HG02759 (cell line): Measurements from ENCODE around the gene CDKN2C.
A peak's percentile ranks its signal among the peaks of the same experiment; 100 is the strongest.
"Not testable (repeated sequence)": the region's sequence is repeated elsewhere in the genome, so short reads cannot be mapped to it uniquely, and the experiment has no call there.

Source experiments
- ATAC-seq: cut with Tn5 transposase; IDR thresholded peaks from one replicate; pipeline ENCODE4 v1.9.1; 2021; ENCODE audit warnings: mild to moderate bottlenecking, moderate library complexity; ENCODE audit not compliant: unreplicated experiment

CDKN2C gene

GRCh38 chr1:50969611-50970508, at the start of gene CDKN2C:
Gene CDKN2C (plus strand): TSS chr1:50970245. CDS start chr1:50970369, 124 bp downstream.
- peak; percentile 32 for ATAC-seq

GRCh38 chr1:50920409-50920808, 49.6 kb upstream of the CDKN2C start:
- no peak for ATAC-seq

GRCh38 chr1:50921029-50921428, 49.0 kb upstream of the CDKN2C start:
- ATAC-seq, result no peak

GRCh38 chr1:50923564-50923963, 46.5 kb upstream of the CDKN2C start:
- ATAC-seq, result no peak

GRCh38 chr1:50929376-50929958, 40.6 kb upstream of the CDKN2C start:
- no peak for ATAC-seq

GRCh38 chr1:50930193-50930592, 39.9 kb upstream of the CDKN2C start:
- ATAC-seq, result peak; percentile 85

GRCh38 chr1:50930965-50931737, 38.9 kb upstream of the CDKN2C start:
- ATAC-seq, result no peak

GRCh38 chr1:50932043-50932442, 38.0 kb upstream of the CDKN2C start:
- ATAC-seq, result not testable (repeated sequence)

GRCh38 chr1:50933770-50934169, 36.3 kb upstream of the CDKN2C start:
- not testable (repeated sequence) for ATAC-seq

GRCh38 chr1:50934838-50935237, 35.2 kb upstream of the CDKN2C start:
- no peak for ATAC-seq

- not testable (repeated sequence) for ATAC-seq
Measured at GRCh38 chr1:50935276-50935675, 34.8 kb upstream of the CDKN2C start.

GRCh38 chr1:50936321-50936720, 33.7 kb upstream of the CDKN2C start:
- ATAC-seq, result no peak

GRCh38 chr1:50940291-50940690, 29.8 kb upstream of the CDKN2C start:
- ATAC-seq, result no peak

GRCh38 chr1:50942334-50942733, 27.7 kb upstream of the CDKN2C start:
- no peak for ATAC-seq

- no peak for ATAC-seq
Measured at GRCh38 chr1:50949286-50949982, 20.6 kb upstream of the CDKN2C start.

GRCh38 chr1:50950396-50950795, 19.6 kb upstream of the CDKN2C start:
- no peak for ATAC-seq

- not testable (repeated sequence) for ATAC-seq
Measured at GRCh38 chr1:50952566-50952965, 17.5 kb upstream of the CDKN2C start.

- ATAC-seq, result no peak
Measured at GRCh38 chr1:50955116-50955515, 14.9 kb upstream of the CDKN2C start.

GRCh38 chr1:50959303-50959912, 10.6 kb upstream of the CDKN2C start:
- ATAC-seq, result no peak
